22Rv1 (cell line): Measurements from ENCODE around the gene PTPRM.

Experiments
- ZFX ChIP-seq: fragments of 450-650 bp; IDR thresholded peaks from 2 replicates; pipeline ENCODE4 v1.6.1; 2017; ENCODE audit warnings: antibody characterized with exemption, borderline replicate concordance
- TF ChIP-seq, protein P1 (sequence below): fragments of 450-650 bp; IDR thresholded peaks from 2 replicates; pipeline ENCODE4 v1.5.1; 2017; ENCODE audit warnings: mild to moderate bottlenecking

- TF ChIP-seq, protein P1, sequence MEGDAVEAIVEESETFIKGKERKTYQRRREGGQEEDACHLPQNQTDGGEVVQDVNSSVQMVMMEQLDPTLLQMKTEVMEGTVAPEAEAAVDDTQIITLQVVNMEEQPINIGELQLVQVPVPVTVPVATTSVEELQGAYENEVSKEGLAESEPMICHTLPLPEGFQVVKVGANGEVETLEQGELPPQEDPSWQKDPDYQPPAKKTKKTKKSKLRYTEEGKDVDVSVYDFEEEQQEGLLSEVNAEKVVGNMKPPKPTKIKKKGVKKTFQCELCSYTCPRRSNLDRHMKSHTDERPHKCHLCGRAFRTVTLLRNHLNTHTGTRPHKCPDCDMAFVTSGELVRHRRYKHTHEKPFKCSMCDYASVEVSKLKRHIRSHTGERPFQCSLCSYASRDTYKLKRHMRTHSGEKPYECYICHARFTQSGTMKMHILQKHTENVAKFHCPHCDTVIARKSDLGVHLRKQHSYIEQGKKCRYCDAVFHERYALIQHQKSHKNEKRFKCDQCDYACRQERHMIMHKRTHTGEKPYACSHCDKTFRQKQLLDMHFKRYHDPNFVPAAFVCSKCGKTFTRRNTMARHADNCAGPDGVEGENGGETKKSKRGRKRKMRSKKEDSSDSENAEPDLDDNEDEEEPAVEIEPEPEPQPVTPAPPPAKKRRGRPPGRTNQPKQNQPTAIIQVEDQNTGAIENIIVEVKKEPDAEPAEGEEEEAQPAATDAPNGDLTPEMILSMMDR = no peak
- no peak for TF ChIP-seq ZFX
These were observed 43.3 kb upstream of the PTPRM start for GRCh38 chr18:7523772-7524171.
